ENCODE measurements around the gene NPRL2. TPM values are rescaled to one million over a fixed set of nuclear protein-coding genes. Genes with fewer than 3 reads are reported as not detected.

The NPRL2 gene
- total and polyA plus RNA-seq, 9 of the 15 experiments (the other 6 are each of a cell fraction or from before 2014, with no cell fraction given): 17.4 to 40.4 (median 24.4) TPM

DNA sequence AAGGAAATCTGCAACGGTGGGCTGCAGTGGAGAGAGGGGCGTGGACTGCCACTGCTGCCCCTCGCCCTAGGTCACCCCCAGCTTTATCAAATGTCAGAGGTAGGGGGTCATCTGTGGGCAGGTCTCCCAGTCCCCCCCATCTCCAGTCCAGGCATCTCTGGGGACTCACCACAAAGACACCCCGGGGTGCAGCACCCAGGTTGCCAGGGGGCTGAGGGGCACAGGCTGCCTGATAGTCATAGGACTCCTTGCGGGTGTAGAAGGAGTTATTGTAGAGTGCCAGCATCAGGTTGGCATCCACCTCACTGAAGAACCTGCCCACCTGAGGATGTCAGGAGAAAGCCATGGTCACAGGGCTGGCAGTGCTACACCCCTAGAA, 15.3 kb upstream of the NPRL2 start:
- Histone ChIP-seq H4K20me1 (replicated peaks; ENCODE audit: control insufficient read depth, insufficient read depth, low read length) (no peaks in the 10 kb centered on the region), H3K9me3 (replicated peaks; ENCODE audit: control insufficient read depth, insufficient read depth, low read depth, low read length) (no peaks in the 10 kb centered on the region), H3K9ac (ENCODE audit: insufficient read depth in 1 of 2, low read depth in 2 of 2, low read length in 2 of 2) (peak overlapping the region in 1 of 2 experiments; percentile 22; a peak in 1 of 4 replicates), H3K27me3 (ENCODE audit: control insufficient read depth in 2 of 2, insufficient read depth in 2 of 2, low read length in 2 of 2) (no peaks in the 10 kb centered on the region), H3K27ac (ENCODE audit: extremely low read depth, low read depth, low read length) (no peak overlapping the region), H3K4me3 (0 out of 2 replicates have a peak overlapping the region, but pooled peaks have one; percentile 39), H3K79me2 (ENCODE audit: control insufficient read depth, insufficient read depth, low read length) (no peaks in the 10 kb centered on the region), H3K4me1 (replicated peaks in 1 of 2; ENCODE audit: control insufficient read depth in 2 of 2, insufficient read depth in 2 of 2, low read length in 2 of 2) (peaks cover 6 to 36% of the 10 kb centered on the region in 2 experiments; a peak in 4 of 5 replicates), H3K4me2 (ENCODE audit: insufficient read depth, low read length) (peak overlapping the region; percentile 69), H3K36me3 (ENCODE audit: control insufficient read depth, insufficient read depth, low read length) (no peaks in the 10 kb centered on the region), H2AFZ (ENCODE audit: low read depth, low read length) (0 out of 2 replicates have a peak overlapping the region, but pooled peaks have one; percentile 91), H3K9me1 (ENCODE audit: control insufficient read depth, insufficient read depth, low read length) (no peaks in the 10 kb centered on the region)
- ChIA-PET POLR2A (interaction anchor here (0.6 kb wide), 1 partner anchor 40 kb away, joined by 3 read pairs; no protein-coding TSS in a partner anchor), CTCF (ENCODE audit: low intra/inter-chr PET ratio) (no interaction called here)
- FAIRE-seq (no peak), DNase-seq (ENCODE audit: extremely low read depth in 1 of 4, low spot score in 3 of 4) (no peak), ATAC-seq (no peak)
- TF ChIP-seq, protein P1, sequence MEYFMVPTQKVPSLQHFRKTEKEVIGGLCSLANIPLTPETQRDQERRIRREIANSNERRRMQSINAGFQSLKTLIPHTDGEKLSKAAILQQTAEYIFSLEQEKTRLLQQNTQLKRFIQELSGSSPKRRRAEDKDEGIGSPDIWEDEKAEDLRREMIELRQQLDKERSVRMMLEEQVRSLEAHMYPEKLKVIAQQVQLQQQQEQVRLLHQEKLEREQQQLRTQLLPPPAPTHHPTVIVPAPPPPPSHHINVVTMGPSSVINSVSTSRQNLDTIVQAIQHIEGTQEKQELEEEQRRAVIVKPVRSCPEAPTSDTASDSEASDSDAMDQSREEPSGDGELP (CRISPR knock-in tag; IDR thresholded peaks at IDR 0.05; ENCODE audit: borderline replicate concordance): no peak
- TF ChIP-seq ZNF41 (CRISPR knock-in tag; conservative IDR thresholded peaks at IDR 0.05) (no peak), FOXM1 (IDR thresholded peaks at IDR 0.05; ENCODE audit: low read depth) (no peak), FOXM1 (CRISPR knock-in tag; IDR thresholded peaks at IDR 0.05; ENCODE audit: low read depth) (no peak), PTRF (tag; IDR thresholded peaks at IDR 0.05) (no peak), HMG20B (CRISPR knock-in tag; IDR thresholded peaks at IDR 0.05) (no peak)
- TF ChIP-seq, protein P2, sequence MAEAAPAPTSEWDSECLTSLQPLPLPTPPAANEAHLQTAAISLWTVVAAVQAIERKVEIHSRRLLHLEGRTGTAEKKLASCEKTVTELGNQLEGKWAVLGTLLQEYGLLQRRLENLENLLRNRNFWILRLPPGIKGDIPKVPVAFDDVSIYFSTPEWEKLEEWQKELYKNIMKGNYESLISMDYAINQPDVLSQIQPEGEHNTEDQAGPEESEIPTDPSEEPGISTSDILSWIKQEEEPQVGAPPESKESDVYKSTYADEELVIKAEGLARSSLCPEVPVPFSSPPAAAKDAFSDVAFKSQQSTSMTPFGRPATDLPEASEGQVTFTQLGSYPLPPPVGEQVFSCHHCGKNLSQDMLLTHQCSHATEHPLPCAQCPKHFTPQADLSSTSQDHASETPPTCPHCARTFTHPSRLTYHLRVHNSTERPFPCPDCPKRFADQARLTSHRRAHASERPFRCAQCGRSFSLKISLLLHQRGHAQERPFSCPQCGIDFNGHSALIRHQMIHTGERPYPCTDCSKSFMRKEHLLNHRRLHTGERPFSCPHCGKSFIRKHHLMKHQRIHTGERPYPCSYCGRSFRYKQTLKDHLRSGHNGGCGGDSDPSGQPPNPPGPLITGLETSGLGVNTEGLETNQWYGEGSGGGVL (CRISPR knock-in tag; IDR thresholded peaks at IDR 0.05): no peak
- intact Hi-C loops (cut with micrococcal nuclease) (no loop called here), in situ Hi-C loops (cut with MboI) (no loop called here)
- 32% methylated on average over 4 of the region's 5 CpGs for WGBS (ENCODE audit: insufficient coverage, low coverage, missing lambda C conversion rate)
- BruUV-seq (replicated peaks): no TSS peak

Data from K562 (cell line).